Skeletal muscle tissue (tissue), 4 donors: ENCODE results near the gene ISG20. TPM values are rescaled to one million over a fixed set of nuclear protein-coding genes. Genes with fewer than 3 reads are reported as not detected.

Experiments used
- H3K27ac ChIP-seq: one replicate; pipeline ENCODE4 v1.7.0; 2013; ENCODE audit warnings: mild to moderate bottlenecking, low read depth, low read length, inconsistent platforms
- H3K27me3 ChIP-seq, 3 donors: one replicate each; pipeline ENCODE4 v1.7.0; 2013; ENCODE audit warnings: low read length in 3 of 3; ENCODE audit not compliant: control insufficient read depth in 3 of 3, insufficient read depth in 3 of 3
- H3K36me3 ChIP-seq, 3 donors: one replicate each; pipeline ENCODE4 v1.7.0; 2013; ENCODE audit warnings: low read length in 3 of 3; ENCODE audit not compliant: control insufficient read depth in 3 of 3, insufficient read depth in 3 of 3
- H3K4me1 ChIP-seq, 3 donors: one replicate each; pipeline ENCODE4 v1.7.0; 2013; ENCODE audit warnings: low read length in 3 of 3, mild to moderate bottlenecking in 3 of 3; ENCODE audit not compliant: control insufficient read depth in 3 of 3, insufficient read depth in 3 of 3
- H3K4me3 ChIP-seq, 3 donors: one replicate each; pipeline ENCODE4 v1.7.0; 2013; ENCODE audit warnings: low read length in 3 of 3
- H3K9ac ChIP-seq, 3 donors: one replicate each; pipeline ENCODE4 v1.7.0; 2013; ENCODE audit warnings: low read length in 3 of 3, mild to moderate bottlenecking in 3 of 3, moderate library complexity in 2 of 3, low read depth in 1 of 3
- H3K9me3 ChIP-seq, 3 donors: one replicate each; pipeline ENCODE4 v1.7.0; 2013; ENCODE audit warnings: low read length in 3 of 3; ENCODE audit not compliant: control insufficient read depth in 3 of 3
- total RNA-seq: library from RNA; depleted of rRNA; stranded (reverse); fragments of >200 nt; gene quantifications from one replicate; pipeline ENCODE4 v1.2.3, GENCODE V29; 2014
- donor health status: Osteomylitis.

ISG20 gene
- total RNA-seq, 1 donor from 2014 or later: 0.52 TPM

DNA sequence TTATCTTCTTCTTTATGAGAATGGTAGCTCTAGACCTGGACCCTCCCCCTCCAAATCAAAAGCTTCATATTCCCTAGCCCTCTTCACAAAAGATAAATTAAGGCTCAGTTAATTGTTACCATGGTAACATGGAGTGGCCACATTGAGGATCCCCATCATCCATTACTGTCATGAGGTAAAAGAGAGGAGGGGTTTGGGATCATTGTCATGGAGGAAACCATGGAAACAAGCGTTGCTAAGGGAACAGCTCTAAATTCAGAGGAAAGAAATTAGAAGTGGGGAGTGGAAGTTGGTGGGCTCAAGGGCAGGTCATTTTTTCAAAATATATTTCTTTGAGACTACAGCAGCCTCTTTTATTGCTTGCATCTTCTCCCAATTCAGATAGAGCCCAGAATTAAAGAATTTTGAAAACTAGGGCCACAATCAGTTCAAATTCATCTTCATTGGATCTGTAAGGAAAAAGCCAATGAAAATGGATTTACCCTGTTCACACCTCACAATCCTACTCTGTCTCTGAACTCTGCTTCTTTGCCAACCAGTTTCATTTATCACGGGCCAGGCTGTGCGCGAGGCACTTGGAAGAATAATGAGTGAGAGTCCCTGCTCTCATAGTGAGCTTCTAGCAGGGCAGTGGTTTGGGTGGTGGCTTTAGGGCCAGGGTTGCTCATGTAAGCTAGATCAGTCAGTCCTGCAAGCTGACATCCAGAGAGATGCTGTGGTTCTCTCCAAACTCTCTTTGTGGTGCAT lies 29.3 kb upstream of the ISG20 start:
- Histone ChIP-seq H3K9ac (no peak overlapping the region), H3K27ac (no peak overlapping the region), H3K9me3 (no peaks in the 10 kb centered on the region), H3K27me3 (peaks cover 24 to 34% (median 27%) of the 10 kb centered on the region in 3 donors), H3K4me1 (peaks cover 5 to 14% (median 10%) of the 10 kb centered on the region in 3 donors), H3K36me3 (no peaks in the 10 kb centered on the region), H3K4me3 (no peak overlapping the region)

DNA sequence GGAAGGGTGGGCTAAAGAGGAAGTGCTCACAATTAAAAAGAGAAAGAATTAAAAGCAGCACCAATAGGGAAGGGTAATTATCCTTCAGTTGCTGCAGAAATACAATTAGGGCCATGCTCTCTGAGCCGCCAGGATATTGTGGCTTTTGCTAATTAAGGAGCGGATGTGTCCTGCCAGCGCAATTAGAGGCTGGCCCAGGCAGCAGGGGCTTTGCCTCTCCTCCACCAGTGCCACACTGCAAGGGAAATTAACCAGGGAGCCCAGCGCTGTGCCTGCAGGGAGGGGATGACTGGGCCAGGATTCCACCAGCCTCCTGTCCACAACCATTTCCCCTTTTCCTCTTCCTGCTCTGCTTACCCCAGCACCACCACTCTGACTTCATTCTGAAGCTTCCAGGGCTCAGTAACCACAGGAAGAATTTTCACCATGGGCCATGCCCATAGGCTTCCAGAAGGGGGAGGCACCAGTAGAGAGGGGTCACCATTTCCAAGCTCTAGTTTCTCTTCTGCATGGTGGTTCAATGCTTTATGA lies 28.1 kb upstream of the ISG20 start:
- Histone ChIP-seq H3K36me3 (no peaks in the 10 kb centered on the region), H3K4me1 (peaks cover 0 to 4% (median 2%) of the 10 kb centered on the region in 3 donors), H3K27me3 (peaks cover 12 to 22% (median 14%) of the 10 kb centered on the region in 3 donors), H3K9ac (no peak overlapping the region), H3K9me3 (no peaks in the 10 kb centered on the region), H3K4me3 (no peak overlapping the region), H3K27ac (no peak overlapping the region)

DNA sequence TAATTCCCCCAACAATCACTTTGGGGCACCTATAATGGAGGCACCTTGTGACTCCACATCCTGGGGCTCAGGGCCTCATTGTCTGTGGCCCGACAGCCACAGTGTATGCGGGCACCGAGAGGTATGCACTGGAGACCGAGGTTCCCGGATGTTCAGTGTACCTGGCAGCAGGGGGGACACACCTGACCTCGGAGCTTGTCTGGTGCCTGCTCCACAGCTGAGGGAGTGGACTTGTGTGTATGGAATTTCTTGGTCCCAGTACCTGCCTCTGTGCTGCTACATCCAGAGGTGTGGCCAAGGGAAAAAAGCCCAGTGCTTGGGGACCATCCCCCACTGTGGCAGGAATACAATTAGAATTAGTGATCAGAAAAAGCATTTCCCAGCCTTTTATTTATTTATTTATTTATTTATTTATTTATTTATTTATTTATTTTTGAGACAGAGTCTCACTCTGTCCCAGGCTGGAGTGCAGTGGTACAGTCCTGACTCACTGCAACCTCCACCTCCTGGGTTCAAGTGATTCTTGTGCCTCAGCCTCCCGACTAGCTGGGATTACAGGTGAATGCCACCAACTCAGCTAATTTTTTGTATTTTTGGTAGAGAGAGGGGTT lies 26.5 kb upstream of the ISG20 start:
- Histone ChIP-seq H3K4me1 (no peaks in the 10 kb centered on the region), H3K9me3 (no peaks in the 10 kb centered on the region), H3K9ac (no peak overlapping the region), H3K27ac (no peak overlapping the region), H3K27me3 (peaks cover 0 to 7% (median 0%) of the 10 kb centered on the region in 3 donors), H3K4me3 (no peak overlapping the region), H3K36me3 (no peaks in the 10 kb centered on the region)

DNA sequence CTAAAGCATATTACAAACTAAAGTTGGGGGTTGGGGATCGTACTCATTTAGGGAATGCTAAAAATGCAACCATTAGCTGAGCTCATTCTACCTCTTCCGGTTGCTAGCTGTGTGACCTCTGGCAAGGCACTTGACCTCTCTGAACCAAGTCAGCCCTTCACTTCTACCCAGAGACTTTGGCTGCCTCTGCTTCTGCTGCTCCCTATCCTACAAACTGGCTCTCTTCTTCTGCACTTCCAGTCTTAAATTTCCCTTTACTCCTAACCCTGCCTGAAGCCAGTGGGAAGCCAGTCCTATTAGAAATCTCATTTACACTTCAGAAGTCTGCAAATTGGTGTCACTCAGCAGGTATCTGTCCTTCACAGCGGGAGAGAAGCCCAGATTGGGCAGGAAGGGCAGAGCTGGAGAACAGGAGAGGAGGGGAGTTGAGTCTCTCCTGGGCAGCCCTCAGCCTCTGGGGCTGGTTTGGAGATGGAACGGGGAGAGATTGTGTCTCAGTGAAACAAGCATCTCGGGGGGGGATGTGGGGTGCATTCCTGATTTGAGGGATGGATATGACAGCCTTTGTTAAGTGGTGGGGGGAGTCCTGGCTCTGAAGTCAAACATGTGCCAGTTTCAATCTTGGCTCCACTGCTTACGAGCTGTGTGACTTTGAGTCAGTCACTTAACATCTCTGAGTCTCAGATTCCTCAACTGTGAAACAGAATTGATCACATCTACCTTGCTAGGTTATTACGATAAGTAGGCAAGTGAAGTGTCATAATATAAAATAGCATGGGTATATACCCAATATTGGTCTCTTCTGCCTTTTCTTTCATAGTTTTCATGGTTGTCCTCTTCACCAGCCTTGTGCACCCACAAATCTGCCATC lies 25.5 kb upstream of the ISG20 start:
- H3K9ac ChIP-seq: no peak overlapping the region
- no peaks in the 10 kb centered on the region for H3K36me3 ChIP-seq
- no peak overlapping the region for H3K4me3 ChIP-seq
- no peak overlapping the region for H3K27ac ChIP-seq
- no peaks in the 10 kb centered on the region for H3K27me3 ChIP-seq
- H3K9me3 ChIP-seq: no peaks in the 10 kb centered on the region
- no peaks in the 10 kb centered on the region for H3K4me1 ChIP-seq

DNA sequence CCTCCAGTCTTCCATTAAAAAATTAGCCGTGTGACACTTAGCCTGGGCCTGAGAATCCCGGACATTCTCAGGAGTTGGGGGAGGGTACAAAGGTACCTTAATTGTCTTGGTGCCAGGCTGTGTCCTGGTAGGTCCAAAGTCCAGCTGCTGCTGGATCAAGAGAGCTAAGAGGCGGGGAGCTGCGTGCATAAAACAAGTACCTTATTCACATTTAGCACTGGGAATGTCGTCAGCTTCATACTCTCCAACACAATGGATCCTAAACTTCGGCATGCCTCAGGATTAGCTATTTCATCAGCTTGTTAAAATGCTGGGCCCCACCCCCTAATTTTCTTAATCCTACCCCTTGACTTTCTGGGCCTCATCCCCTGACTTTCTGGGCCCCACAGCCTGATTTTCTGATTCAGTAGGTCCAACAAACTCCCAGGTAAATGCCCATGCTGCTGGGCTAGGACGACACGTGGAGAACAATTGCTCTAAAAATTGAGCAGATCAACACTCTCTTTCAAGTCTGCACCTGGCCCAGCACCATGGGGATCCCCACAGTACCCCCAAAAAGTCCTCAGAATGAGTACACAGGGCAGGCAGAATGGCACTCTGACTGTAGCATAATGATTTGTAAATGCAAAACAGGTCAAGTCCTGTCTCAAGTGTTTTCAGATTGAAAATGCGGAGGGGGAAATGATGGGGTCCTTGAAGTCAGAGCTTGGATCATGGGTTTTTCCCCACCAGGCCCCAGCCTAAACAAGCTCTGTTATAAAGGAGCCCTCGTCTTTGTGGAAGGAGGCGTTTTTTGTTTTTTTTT lies 23.3 kb upstream of the ISG20 start:
- no peak overlapping the region for H3K4me3 ChIP-seq
- no peaks in the 10 kb centered on the region for H3K27me3 ChIP-seq
- no peak overlapping the region for H3K27ac ChIP-seq
- H3K9me3 ChIP-seq: no peaks in the 10 kb centered on the region
- no peak overlapping the region for H3K9ac ChIP-seq
- no peaks in the 10 kb centered on the region for H3K36me3 ChIP-seq
- peaks cover 0 to under 1% (median 0%) of the 10 kb centered on the region in 3 donors for H3K4me1 ChIP-seq

DNA sequence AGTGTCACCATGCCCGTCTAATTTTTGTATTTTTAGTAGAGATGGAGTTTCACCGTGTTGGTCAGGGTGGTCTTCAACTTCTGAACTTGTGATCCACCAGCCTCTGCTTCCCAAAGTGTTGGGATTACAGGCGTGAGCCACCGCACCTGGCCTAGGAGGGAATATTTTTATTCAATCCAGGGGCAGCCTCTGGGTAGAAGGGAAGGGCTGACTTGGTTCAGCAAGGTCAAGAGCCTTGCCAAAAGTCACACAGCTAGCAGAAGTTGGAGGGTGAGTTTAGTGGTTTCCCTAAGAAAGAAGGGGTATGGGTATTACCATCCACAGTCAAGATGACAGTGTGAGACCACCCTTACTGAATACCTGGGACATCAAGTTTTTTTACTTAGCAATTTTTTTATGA lies 22.6 kb upstream of the ISG20 start:
- Histone ChIP-seq H3K4me1 (peaks cover 4 to 6% (median 4%) of the 10 kb centered on the region in 3 donors), H3K9me3 (no peaks in the 10 kb centered on the region), H3K36me3 (no peaks in the 10 kb centered on the region), H3K4me3 (no peak overlapping the region), H3K27ac (no peak overlapping the region), H3K9ac (no peak overlapping the region), H3K27me3 (no peaks in the 10 kb centered on the region)

DNA sequence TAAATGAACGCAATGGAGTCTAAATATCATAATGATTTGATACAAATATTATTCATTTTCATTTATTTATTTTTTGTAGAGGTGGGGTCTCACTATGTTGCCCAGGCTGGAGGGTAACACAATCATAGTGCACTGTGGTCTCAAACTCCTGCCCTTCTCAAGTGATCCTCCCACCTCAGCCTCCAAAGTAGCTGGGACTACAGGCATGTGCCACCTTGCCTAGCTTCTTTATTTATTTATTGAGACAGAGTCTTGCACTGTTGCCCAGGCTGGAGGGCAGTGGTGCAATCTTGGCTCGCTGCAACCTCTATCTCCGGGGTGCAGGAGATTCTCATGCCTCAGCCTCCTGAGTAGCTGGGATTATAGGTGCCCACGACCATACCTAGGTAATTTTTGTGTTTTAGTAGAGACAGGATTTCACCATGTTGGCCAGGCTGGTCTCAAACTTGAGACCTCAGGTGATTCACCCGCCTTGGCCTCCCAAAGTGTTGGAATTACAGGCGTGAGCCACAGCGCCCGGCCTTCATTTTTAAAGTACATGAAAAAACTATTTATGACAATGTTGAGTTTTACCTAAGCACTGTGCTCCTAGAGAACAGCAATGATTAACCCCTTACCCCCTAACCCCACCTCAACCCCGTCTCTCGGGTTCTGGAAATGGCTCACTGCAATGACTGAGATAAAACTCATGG lies 21.6 kb upstream of the ISG20 start:
- Histone ChIP-seq H3K4me3 (no peak overlapping the region), H3K9me3 (no peaks in the 10 kb centered on the region), H3K27ac (no peak overlapping the region), H3K27me3 (no peaks in the 10 kb centered on the region), H3K9ac (no peak overlapping the region), H3K4me1 (peaks cover 10 to 15% (median 11%) of the 10 kb centered on the region in 3 donors), H3K36me3 (no peaks in the 10 kb centered on the region)

DNA sequence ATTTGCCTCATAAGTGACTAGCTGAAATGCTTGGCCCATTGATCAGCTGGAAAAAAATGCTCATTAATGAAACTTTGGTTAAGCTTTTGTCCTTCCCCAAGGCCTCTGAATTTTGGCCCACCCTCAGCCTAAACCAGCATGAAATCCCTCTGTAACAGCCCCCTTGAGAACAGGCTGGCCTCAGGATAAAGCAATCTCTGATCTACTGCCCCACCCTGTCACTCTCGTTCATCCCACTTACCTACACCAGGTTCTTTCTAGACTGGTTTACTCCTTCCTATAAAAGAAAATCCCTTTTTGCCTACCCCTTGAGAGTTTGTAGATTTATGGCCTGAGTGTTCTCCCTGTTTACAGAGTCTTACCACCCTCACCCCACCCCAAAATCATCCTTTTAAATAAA lies 21.0 kb upstream of the ISG20 start:
- H3K27ac ChIP-seq: no peak overlapping the region
- H3K27me3 ChIP-seq: no peaks in the 10 kb centered on the region
- H3K4me1 ChIP-seq: peaks cover 14 to 21% (median 15%) of the 10 kb centered on the region in 3 donors
- H3K4me3 ChIP-seq: no peak overlapping the region
- H3K36me3 ChIP-seq: no peaks in the 10 kb centered on the region
- no peaks in the 10 kb centered on the region for H3K9me3 ChIP-seq
- H3K9ac ChIP-seq: no peak overlapping the region

DNA sequence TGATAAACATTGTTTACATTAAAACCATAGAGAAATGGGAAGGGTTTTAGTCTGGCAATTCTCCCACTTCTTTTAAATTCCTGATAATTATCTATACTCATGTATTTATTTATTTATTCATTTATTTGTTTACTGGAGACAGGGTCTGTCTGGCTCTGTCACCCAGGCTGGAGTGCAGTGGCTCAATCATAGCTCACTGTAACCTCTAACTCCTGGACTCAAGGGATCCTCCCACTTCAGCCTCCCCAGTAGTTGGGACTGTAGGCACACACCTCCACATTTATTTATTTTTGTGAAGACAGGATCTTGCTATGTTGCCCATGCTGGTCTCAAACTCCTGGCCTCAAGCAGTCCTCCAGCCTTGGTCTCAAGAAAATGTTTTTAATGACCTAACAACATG lies 20.1 kb upstream of the ISG20 start:
- H3K36me3 ChIP-seq: no peaks in the 10 kb centered on the region
- no peak overlapping the region for H3K27ac ChIP-seq
- H3K4me3 ChIP-seq: no peak overlapping the region
- H3K4me1 ChIP-seq: peaks cover 14 to 30% (median 15%) of the 10 kb centered on the region in 3 donors
- no peak overlapping the region for H3K9ac ChIP-seq
- no peaks in the 10 kb centered on the region for H3K9me3 ChIP-seq
- H3K27me3 ChIP-seq: no peaks in the 10 kb centered on the region
